GM19239 (cell line): ENCODE results near the gene DCAF8L2.
"Not testable (repeated sequence)": the region's sequence is repeated elsewhere in the genome, so short reads cannot be mapped to it uniquely, and the experiment has no call there.

Experiments
- DNase-seq: peaks from one replicate; pipeline ENCODE4 v3.0.0; 2011; ENCODE audit warnings: low spot score; ENCODE audit not compliant: insufficient read length
- FAIRE-seq: peaks from 2 replicates; lab custom pipeline; 2011; peaks lifted over from hg19 to GRCh38; lab: Jason Lieb, UNC

DCAF8L2 gene

GRCh38 chrX:27590044-27590443 lies at the start of gene DCAF8L2:
TSS of gene DCAF8L2 (plus strand) at chrX:27590344. CDS start at chrX:27746896, 156,552 bp downstream.
- DNase-seq (no peak), FAIRE-seq (no peak)

DNA sequence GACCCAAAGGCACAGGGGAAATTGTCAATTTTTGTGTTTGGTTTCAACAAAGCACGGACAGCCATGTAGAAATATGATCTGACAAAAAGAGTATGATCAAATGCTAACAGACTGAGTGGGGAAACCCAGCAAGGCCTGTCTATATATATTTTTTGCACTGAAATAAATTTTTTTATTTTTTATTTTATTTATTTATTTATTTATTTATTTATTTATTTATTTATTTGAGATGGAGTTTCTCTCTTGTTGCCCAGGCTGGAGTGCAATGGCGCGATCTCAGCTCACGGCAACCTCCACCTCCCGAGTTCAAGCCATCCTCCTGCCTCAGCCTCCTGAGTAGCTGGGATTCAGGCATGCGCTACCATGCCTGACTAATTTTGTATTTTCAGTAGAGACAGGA lies 49.0 kb upstream of the DCAF8L2 start:
- not testable (repeated sequence) for FAIRE-seq, DNase-seq

- FAIRE-seq (no peak), DNase-seq (no peak)
These were observed 41.5 kb upstream of the DCAF8L2 start for GRCh38 chrX:27548624-27549023.

GRCh38 chrX:27549688-27550087 lies 40.5 kb upstream of the DCAF8L2 start:
- no peak for FAIRE-seq

DNA sequence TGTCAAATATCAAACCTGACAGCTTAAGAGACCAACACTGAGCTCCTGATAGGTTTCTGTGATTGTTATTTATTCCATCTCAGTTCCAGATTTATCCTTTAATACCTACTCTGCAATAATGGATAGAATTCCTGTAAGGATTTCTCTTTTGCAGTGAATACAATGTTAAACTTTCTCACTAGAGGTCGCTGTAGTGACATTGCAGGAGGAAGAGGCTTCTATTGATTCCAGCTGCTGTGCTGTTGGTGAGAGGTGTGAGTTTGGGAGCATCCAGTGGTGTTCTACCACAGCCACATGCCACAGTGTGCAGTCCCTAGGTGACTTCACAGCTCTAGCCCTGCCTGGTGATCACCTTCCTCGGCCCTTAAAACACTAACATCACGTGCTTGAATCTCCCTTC lies 34.6 kb upstream of the DCAF8L2 start:
- FAIRE-seq (no peak), DNase-seq (no peak)

More at GRCh38 chrX:27549688-27550087, 40.5 kb upstream of the DCAF8L2 start:
- DNase-seq, result no peak

DNA sequence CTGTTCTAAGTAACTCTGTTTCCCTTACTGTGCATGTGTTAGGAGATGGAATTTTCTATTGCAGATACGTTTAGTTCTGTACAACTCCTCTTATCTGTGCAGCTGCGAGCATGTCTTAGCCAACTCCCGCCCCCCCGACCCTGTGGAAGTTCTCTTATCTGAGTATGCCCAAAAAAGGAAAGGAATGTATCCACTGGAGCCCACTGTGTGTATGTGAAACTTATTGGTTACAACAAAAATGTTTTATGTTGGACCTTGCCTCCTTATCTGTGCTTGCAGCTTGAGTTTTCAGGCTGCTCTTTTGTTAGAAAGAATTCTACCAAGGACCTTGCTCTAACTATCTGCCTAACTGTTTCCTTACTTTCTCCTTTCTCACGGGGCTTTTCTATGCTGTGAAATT lies 24.2 kb upstream of the DCAF8L2 start:
- FAIRE-seq, result no peak
- DNase-seq, result no peak

DNA sequence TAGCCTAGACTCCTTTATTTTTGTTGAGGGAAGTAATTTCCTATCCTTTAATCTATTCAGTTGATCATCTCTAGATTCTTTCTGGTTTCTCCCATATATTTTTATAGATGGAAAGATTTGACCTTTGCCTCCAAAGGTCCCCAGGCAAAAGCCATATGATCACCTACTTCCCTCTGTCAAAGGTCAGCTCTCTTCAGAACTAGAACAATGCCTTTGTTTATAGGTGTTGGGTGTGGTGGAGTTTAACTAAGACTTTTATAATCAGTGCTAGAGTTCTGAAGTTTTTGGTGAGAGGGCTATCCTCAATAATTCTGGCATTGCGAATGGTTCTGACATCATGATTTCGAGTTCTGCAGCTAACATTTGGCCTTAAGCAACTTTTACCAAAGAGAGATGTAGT lies 19.0 kb upstream of the DCAF8L2 start:
- FAIRE-seq (no peak), DNase-seq (no peak)

- no peak for FAIRE-seq
- no peak for DNase-seq
These were observed 14.6 kb upstream of the DCAF8L2 start for GRCh38 chrX:27575565-27575964.

DNA sequence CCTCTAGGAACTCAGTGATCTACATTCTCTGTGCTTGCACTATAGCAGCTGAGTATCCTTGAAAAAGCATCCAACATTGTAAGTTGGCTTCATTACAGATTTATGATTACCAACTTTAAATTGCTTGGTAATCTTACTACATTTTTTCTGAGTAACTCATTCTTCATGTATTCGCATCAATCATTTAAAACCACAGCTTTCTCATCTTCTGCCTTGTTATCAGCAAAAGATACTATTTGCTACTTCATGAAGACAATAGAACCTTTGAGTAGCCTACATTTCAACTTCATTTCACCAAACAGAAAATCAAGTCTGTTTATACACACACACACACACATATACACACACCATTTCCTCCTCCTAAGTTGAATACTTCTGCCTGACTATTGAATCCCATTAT lies 6.2 kb upstream of the DCAF8L2 start:
- no peak for FAIRE-seq
- DNase-seq, result no peak

- DNase-seq (no peak), FAIRE-seq (no peak)
These were observed 1.8 kb downstream of the DCAF8L2 start for GRCh38 chrX:27591938-27592337.

GRCh38 chrX:27597508-27597907 lies 7.4 kb downstream of the DCAF8L2 start:
- DNase-seq (no peak), FAIRE-seq (no peak)

GRCh38 chrX:27598312-27598711 lies 8.2 kb downstream of the DCAF8L2 start:
- FAIRE-seq, result peak; percentile 66
- no peak for DNase-seq

- FAIRE-seq, result no peak
- DNase-seq, result no peak
These were observed 9.8 kb downstream of the DCAF8L2 start for GRCh38 chrX:27599928-27600327.

GRCh38 chrX:27600686-27601085 lies 10.5 kb downstream of the DCAF8L2 start:
- no peak for FAIRE-seq
- DNase-seq, result no peak

- FAIRE-seq, result no peak
These were observed 18.5 kb downstream of the DCAF8L2 start for GRCh38 chrX:27608671-27609070.

DNA sequence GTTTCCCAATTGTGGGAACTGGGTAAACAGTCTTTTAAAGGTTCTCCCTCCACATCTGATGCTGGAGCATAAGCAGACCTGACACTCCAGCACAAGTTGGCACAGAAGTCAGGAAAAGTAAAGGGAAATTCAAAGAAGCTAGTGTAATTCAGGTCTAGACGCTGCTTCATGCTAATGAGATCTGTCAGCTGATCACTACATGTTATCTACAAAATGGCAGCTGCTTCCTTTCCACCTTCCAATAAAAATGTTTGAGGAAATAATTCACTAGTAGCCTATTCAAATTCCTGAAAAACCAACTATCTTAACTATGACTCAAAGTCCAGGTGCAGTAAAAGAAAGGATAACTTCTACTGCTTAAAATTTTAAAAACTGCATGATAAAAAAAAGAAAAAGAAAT lies 29.3 kb downstream of the DCAF8L2 start:
- no peak for FAIRE-seq
- DNase-seq, result no peak

More at GRCh38 chrX:27608671-27609070, 18.5 kb downstream of the DCAF8L2 start:
- no peak for DNase-seq

DNA sequence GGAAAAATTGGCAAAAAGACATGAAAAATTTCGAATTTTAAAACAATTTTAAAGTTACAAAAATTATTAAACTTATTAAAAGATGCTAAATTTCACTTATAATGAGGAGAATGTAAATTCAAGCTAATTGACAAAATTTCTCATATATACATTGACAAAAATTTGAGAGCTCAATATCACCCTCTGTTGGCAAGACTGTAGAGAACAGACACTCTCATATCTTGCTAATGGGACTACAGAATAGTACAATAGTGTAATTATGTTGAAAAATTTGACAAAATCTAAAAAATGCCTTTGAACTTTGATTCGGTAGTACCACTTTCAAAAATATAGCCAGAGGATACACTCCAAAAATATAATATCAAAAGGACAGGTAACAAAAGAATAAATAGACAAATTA lies 29.8 kb downstream of the DCAF8L2 start:
- no peak for FAIRE-seq
- no peak for DNase-seq

- no peak for DNase-seq
- FAIRE-seq, result no peak
These were observed 32.7 kb downstream of the DCAF8L2 start for GRCh38 chrX:27622883-27623282.

DNA sequence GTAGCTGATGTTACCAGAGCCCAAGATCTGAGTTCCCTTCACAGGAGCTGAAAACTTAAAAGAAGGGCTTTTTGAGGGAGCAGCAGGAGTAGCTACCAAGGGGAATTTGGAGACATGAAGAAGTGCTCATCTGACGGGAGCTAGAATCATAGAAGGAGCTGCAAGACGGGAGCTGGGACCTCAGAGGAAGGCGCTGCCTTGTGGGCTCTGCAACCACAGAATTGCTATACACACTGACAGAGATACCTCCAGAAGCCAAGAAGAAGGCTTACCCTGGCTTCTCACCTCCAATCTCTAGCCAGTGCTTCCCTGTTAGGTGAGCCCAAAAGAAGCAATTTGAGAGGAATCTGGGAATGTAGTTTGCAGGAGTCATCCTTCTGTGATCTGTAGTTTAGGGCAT lies 35.9 kb downstream of the DCAF8L2 start:
- FAIRE-seq (no peak), DNase-seq (no peak)

GRCh38 chrX:27633328-27633727 lies 43.2 kb downstream of the DCAF8L2 start:
- FAIRE-seq (no peak), DNase-seq (no peak)

- FAIRE-seq (no peak), DNase-seq (no peak)
These were observed 66.4 kb downstream of the DCAF8L2 start for GRCh38 chrX:27656581-27656980.

DNA sequence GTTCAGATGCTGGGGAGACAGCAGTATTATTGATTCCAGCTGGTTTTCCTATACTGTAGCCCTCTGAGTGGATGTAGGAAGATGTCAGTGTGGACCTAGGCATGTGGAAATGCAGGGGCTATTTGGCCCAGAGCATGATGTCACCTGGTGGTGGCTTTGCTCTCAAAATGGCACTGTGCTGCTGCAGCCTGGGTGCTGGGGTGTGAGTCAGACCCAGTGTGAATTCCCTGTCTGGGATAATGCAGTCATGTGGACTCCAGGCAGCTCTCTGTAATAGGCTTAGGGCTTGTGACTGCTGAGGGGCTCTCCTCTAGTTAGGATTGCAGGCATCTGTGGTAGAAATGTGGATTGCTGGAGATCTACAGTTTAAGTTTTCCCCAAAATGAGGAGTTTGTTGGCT lies 70.7 kb downstream of the DCAF8L2 start:
- no peak for FAIRE-seq

GRCh38 chrX:27671234-27671633 lies 81.1 kb downstream of the DCAF8L2 start:
- peak; percentile 21 for FAIRE-seq
- DNase-seq, result no peak

More for the DNA sequence above, 70.7 kb downstream of the DCAF8L2 start:
- DNase-seq, result no peak
